Activated CD8-positive, alpha-beta memory T cell treated with anti-CD3 and anti-CD28 coated beads, Interleukin-2, amount 50 U/mL, for 24 hours (primary cell): Measurements from ENCODE around the gene FOXO1.

ENCODE experiments used
- DNase-seq: peaks from one replicate; pipeline ENCODE4 v3.0.0-alpha.2; 2020; ENCODE audit errors: extremely low read depth

FOXO1 gene

GRCh38 chr13:40605573-40605972, 60.9 kb downstream of the FOXO1 start:
- no peak for DNase-seq

GRCh38 chr13:40604135-40604534, 62.3 kb downstream of the FOXO1 start:
- DNase-seq = no peak

- no peak for DNase-seq
These were observed 66.2 kb downstream of the FOXO1 start for GRCh38 chr13:40600149-40600751.

GRCh38 chr13:40599747-40600146, 66.7 kb downstream of the FOXO1 start:
- no peak for DNase-seq

- DNase-seq = no peak
These were observed 67.3 kb downstream of the FOXO1 start for GRCh38 chr13:40599124-40599523.

- DNase-seq = no peak
These were observed 67.9 kb downstream of the FOXO1 start for GRCh38 chr13:40598569-40598968.

- DNase-seq = no peak
These were observed 68.6 kb downstream of the FOXO1 start for GRCh38 chr13:40597735-40598365.

- DNase-seq = no peak
These were observed 70.0 kb downstream of the FOXO1 start for GRCh38 chr13:40596484-40596883.

GRCh38 chr13:40595693-40596092, 70.7 kb downstream of the FOXO1 start:
- DNase-seq = no peak

- no peak for DNase-seq
These were observed 74.4 kb downstream of the FOXO1 start for GRCh38 chr13:40592035-40592434.

- no peak for DNase-seq
These were observed 75.3 kb downstream of the FOXO1 start for GRCh38 chr13:40591091-40591490.

GRCh38 chr13:40590112-40590862, 76.2 kb downstream of the FOXO1 start:
- DNase-seq = no peak

- no peak for DNase-seq
These were observed 76.9 kb downstream of the FOXO1 start for GRCh38 chr13:40589285-40590109.

- DNase-seq = no peak
These were observed 78.3 kb downstream of the FOXO1 start for GRCh38 chr13:40588101-40588500.

GRCh38 chr13:40586886-40587565, 79.4 kb downstream of the FOXO1 start:
- DNase-seq = no peak

- no peak for DNase-seq
These were observed 80.5 kb downstream of the FOXO1 start for GRCh38 chr13:40585911-40586471.

GRCh38 chr13:40583738-40584137, 82.7 kb downstream of the FOXO1 start:
- DNase-seq = no peak

GRCh38 chr13:40582531-40582930, 83.9 kb downstream of the FOXO1 start:
- DNase-seq = no peak

GRCh38 chr13:40581277-40581579, 85.2 kb downstream of the FOXO1 start:
- no peak for DNase-seq

- no peak for DNase-seq
These were observed 85.7 kb downstream of the FOXO1 start for GRCh38 chr13:40580566-40581276.

- no peak for DNase-seq
These were observed 86.9 kb downstream of the FOXO1 start for GRCh38 chr13:40579535-40579934.
